ENCODE results near the gene CEP41.

The CEP41 gene

DNA sequence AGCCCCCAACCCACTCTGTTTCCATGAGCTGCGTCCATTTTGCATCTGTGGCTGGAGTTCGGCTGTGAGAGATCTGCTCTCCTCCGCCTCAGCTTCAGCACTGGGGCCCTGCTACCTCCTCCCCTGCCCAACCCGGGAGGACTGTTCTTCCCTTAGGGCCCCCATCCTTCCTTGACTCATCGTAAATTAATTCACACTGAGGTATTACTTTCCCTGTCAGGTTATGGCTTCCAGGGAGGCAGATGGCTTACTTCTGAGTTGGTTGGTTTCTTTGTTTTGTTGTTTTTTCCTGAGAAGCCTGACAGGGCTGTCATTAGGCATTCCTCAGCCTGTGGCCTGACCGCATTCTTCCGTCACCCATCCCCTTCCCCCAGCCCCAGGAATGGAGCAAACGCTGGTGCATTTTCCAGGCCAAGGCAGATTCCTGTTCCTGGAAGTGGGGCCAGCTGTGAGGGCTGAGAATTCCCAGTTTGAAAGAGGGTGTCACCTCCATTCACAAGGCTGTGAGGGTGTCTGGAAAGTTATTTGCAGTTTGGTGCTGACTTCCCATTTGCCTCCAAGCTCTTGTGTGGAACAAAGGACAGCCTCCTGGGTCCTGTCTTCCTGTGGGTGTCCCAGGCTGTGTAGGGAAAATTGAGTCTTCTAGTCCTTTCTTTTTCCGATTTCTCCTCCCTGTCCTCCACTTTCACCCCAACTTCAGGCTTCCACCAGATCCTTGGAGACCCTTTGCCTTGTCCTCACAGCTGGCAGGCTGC, 84.5 kb downstream of the CEP41 start:
- no peak for TF ChIP-seq ZFP30 (CRISPR knock-in tag; IDR thresholded peaks at IDR 0.05)
- 0 out of 2 replicates have a peak, but pooled peaks have one; percentile 24 for TF ChIP-seq OSR1 (CRISPR knock-in tag; IDR thresholded peaks at IDR 0.05)
- no peak for TF ChIP-seq ZNF70 (CRISPR knock-in tag; IDR thresholded peaks at IDR 0.05)
- no peak; the same call in none of the 2 replicates for TF ChIP-seq ZFP3 (CRISPR knock-in tag; IDR thresholded peaks at IDR 0.05)
- TF ChIP-seq, protein P1, sequence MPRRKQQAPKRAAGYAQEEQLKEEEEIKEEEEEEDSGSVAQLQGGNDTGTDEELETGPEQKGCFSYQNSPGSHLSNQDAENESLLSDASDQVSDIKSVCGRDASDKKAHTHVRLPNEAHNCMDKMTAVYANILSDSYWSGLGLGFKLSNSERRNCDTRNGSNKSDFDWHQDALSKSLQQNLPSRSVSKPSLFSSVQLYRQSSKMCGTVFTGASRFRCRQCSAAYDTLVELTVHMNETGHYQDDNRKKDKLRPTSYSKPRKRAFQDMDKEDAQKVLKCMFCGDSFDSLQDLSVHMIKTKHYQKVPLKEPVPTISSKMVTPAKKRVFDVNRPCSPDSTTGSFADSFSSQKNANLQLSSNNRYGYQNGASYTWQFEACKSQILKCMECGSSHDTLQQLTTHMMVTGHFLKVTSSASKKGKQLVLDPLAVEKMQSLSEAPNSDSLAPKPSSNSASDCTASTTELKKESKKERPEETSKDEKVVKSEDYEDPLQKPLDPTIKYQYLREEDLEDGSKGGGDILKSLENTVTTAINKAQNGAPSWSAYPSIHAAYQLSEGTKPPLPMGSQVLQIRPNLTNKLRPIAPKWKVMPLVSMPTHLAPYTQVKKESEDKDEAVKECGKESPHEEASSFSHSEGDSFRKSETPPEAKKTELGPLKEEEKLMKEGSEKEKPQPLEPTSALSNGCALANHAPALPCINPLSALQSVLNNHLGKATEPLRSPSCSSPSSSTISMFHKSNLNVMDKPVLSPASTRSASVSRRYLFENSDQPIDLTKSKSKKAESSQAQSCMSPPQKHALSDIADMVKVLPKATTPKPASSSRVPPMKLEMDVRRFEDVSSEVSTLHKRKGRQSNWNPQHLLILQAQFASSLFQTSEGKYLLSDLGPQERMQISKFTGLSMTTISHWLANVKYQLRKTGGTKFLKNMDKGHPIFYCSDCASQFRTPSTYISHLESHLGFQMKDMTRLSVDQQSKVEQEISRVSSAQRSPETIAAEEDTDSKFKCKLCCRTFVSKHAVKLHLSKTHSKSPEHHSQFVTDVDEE (CRISPR knock-in tag; IDR thresholded peaks at IDR 0.05), result no peak; the same call in 1 of the 2 replicates
- TF ChIP-seq ZNF8 (CRISPR knock-in tag; IDR thresholded peaks at IDR 0.05), result 0 out of 2 replicates have a peak, but pooled peaks have one; percentile 38
- TF ChIP-seq TOX (CRISPR knock-in tag; IDR thresholded peaks at IDR 0.05; ENCODE audit: borderline replicate concordance), result peak; percentile 78; the same call in 1 of the 2 replicates
- TF ChIP-seq, protein P2, sequence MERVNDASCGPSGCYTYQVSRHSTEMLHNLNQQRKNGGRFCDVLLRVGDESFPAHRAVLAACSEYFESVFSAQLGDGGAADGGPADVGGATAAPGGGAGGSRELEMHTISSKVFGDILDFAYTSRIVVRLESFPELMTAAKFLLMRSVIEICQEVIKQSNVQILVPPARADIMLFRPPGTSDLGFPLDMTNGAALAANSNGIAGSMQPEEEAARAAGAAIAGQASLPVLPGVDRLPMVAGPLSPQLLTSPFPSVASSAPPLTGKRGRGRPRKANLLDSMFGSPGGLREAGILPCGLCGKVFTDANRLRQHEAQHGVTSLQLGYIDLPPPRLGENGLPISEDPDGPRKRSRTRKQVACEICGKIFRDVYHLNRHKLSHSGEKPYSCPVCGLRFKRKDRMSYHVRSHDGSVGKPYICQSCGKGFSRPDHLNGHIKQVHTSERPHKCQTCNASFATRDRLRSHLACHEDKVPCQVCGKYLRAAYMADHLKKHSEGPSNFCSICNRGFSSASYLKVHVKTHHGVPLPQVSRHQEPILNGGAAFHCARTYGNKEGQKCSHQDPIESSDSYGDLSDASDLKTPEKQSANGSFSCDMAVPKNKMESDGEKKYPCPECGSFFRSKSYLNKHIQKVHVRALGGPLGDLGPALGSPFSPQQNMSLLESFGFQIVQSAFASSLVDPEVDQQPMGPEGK (CRISPR knock-in tag; IDR thresholded peaks at IDR 0.05; ENCODE audit: borderline replicate concordance), result peak; percentile 99
- TF ChIP-seq, protein P3, sequence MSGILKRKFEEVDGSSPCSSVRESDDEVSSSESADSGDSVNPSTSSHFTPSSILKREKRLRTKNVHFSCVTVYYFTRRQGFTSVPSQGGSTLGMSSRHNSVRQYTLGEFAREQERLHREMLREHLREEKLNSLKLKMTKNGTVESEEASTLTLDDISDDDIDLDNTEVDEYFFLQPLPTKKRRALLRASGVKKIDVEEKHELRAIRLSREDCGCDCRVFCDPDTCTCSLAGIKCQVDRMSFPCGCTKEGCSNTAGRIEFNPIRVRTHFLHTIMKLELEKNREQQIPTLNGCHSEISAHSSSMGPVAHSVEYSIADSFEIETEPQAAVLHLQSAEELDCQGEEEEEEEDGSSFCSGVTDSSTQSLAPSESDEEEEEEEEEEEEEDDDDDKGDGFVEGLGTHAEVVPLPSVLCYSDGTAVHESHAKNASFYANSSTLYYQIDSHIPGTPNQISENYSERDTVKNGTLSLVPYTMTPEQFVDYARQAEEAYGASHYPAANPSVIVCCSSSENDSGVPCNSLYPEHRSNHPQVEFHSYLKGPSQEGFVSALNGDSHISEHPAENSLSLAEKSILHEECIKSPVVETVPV (CRISPR knock-in tag; IDR thresholded peaks at IDR 0.05), result peak; percentile 31; the same call in 1 of the 2 replicates
- TF ChIP-seq TCF4 (CRISPR knock-in tag; IDR thresholded peaks at IDR 0.05; ENCODE audit: borderline replicate concordance), result peak; percentile 51; the same call in 1 of the 2 replicates
- TF ChIP-seq PPARA (CRISPR knock-in tag; IDR thresholded peaks at IDR 0.05; ENCODE audit: borderline replicate concordance), result no peak
- no peak for TF ChIP-seq GLIS3 (CRISPR knock-in tag; IDR thresholded peaks at IDR 0.05)
- peak; percentile 17; the same call in 1 of the 2 replicates for TF ChIP-seq CSDC2 (CRISPR knock-in tag; IDR thresholded peaks at IDR 0.05)
- peak; percentile 61 for TF ChIP-seq ZC3H10 (CRISPR knock-in tag; IDR thresholded peaks at IDR 0.05)
- TF ChIP-seq SNAI2 (CRISPR knock-in tag; IDR thresholded peaks at IDR 0.05), result peak; percentile 82
- 0 out of 2 replicates have a peak, but pooled peaks have one; percentile 70 for TF ChIP-seq ZNF565 (CRISPR knock-in tag; conservative IDR thresholded peaks at IDR 0.05; ENCODE audit: low read depth)
- TF ChIP-seq ARNTL (CRISPR knock-in tag; IDR thresholded peaks at IDR 0.05; ENCODE audit: borderline replicate concordance, low read depth), result no peak
- no peak; the same call in 1 of the 2 replicates for TF ChIP-seq ESRRG (CRISPR knock-in tag; IDR thresholded peaks at IDR 0.05)
- TF ChIP-seq, protein P4, sequence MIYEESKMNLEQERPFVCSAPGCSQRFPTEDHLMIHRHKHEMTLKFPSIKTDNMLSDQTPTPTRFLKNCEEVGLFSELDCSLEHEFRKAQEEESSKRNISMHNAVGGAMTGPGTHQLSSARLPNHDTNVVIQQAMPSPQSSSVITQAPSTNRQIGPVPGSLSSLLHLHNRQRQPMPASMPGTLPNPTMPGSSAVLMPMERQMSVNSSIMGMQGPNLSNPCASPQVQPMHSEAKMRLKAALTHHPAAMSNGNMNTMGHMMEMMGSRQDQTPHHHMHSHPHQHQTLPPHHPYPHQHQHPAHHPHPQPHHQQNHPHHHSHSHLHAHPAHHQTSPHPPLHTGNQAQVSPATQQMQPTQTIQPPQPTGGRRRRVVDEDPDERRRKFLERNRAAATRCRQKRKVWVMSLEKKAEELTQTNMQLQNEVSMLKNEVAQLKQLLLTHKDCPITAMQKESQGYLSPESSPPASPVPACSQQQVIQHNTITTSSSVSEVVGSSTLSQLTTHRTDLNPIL (CRISPR knock-in tag; IDR thresholded peaks at IDR 0.05; ENCODE audit: low read depth), result peak; percentile 84; the same call in 1 of the 2 replicates
- TF ChIP-seq, protein P5, sequence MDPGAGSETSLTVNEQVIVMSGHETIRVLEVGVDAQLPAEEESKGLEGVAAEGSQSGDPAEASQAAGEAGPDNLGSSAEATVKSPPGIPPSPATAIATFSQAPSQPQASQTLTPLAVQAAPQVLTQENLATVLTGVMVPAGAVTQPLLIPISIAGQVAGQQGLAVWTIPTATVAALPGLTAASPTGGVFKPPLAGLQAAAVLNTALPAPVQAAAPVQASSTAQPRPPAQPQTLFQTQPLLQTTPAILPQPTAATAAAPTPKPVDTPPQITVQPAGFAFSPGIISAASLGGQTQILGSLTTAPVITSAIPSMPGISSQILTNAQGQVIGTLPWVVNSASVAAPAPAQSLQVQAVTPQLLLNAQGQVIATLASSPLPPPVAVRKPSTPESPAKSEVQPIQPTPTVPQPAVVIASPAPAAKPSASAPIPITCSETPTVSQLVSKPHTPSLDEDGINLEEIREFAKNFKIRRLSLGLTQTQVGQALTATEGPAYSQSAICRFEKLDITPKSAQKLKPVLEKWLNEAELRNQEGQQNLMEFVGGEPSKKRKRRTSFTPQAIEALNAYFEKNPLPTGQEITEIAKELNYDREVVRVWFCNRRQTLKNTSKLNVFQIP (CRISPR knock-in tag; IDR thresholded peaks at IDR 0.05; ENCODE audit: borderline replicate concordance, low read depth), result no peak
- TF ChIP-seq RARB (CRISPR knock-in tag; IDR thresholded peaks at IDR 0.05), result peak; percentile 88
- no peak for TF ChIP-seq BACH2 (CRISPR knock-in tag; IDR thresholded peaks at IDR 0.05; ENCODE audit: borderline replicate concordance)
- peak; percentile 91 for TF ChIP-seq ISL1 (CRISPR knock-in tag; IDR thresholded peaks at IDR 0.05)
- ATAC-seq, result peak; percentile 94

DNA sequence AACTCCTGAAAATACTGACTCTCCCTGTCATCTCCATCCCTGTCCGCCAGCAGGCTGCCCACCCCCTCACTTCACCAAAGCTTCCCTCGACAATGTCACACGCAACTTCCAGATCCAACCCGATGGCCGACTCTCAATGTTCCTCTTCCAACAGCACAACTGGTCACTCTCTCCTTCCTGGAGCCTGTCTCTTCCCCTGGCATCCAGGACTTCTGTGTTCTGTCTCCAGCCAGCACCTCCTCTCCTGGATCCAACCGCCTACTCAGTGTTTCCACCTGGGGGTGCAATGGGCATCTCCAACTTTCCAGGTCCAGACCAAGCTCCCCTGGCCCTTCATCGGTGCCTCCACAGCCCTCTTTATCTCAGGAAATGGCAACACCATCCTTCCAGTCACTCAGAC, 87.6 kb downstream of the CEP41 start:
- no peak for ATAC-seq
- TF ChIP-seq ZC3H10 (CRISPR knock-in tag; IDR thresholded peaks at IDR 0.05) (no peak), ZFP3 (CRISPR knock-in tag; IDR thresholded peaks at IDR 0.05) (no peak), BACH2 (CRISPR knock-in tag; IDR thresholded peaks at IDR 0.05; ENCODE audit: borderline replicate concordance) (no peak), GLIS3 (CRISPR knock-in tag; IDR thresholded peaks at IDR 0.05) (no peak), ISL1 (CRISPR knock-in tag; IDR thresholded peaks at IDR 0.05) (no peak), RARB (CRISPR knock-in tag; IDR thresholded peaks at IDR 0.05) (no peak), TOX (CRISPR knock-in tag; IDR thresholded peaks at IDR 0.05; ENCODE audit: borderline replicate concordance) (no peak), ZNF8 (CRISPR knock-in tag; IDR thresholded peaks at IDR 0.05) (no peak), OSR1 (CRISPR knock-in tag; IDR thresholded peaks at IDR 0.05) (no peak)
- TF ChIP-seq, protein P5 (CRISPR knock-in tag; IDR thresholded peaks at IDR 0.05; ENCODE audit: borderline replicate concordance, low read depth), result no peak
- TF ChIP-seq, protein P3 (CRISPR knock-in tag; IDR thresholded peaks at IDR 0.05), result no peak

Data from SK-N-SH treated with all-trans-retinoic acid at 6 μM for 48 hours (cell line).